PC-3 (cell line): Measurements from ENCODE around the gene CDH4. TPM values are rescaled to one million over a fixed set of nuclear protein-coding genes. Genes with fewer than 3 reads are reported as not detected.
"Not testable (repeated sequence)": the region's sequence is repeated elsewhere in the genome, so short reads cannot be mapped to it uniquely, and the experiment has no call there.

ENCODE experiments used
- ATAC-seq: fragments of 200-7000 bp; cut with Tn5 transposase; 2 replicates; pipeline ENCODE4 v1.9.1; 2020; ENCODE audit warnings: mild to moderate bottlenecking, moderate library complexity
- BruUV-seq: library from RNA; stranded (reverse); fragments of 400-500 nt; replicated peaks from 2 replicates; lab custom pipeline; 2021; lab: Mats Ljungman, UMichigan
- CTCF ChIA-PET: fragments of 300-600 bp; sonication (Branson Sonifier 250); formaldehyde crosslinking; loops from one replicate; lab custom pipeline; 2022; ENCODE audit warnings: antibody characterized with exemption; lab: Charles Lee
- POLR2A ChIA-PET: fragments of 300-600 bp; sonication (Branson Sonifier 250); formaldehyde crosslinking; loops from one replicate; lab custom pipeline; 2022; ENCODE audit warnings: antibody characterized with exemption; ENCODE audit not compliant: unreplicated experiment; lab: Charles Lee
- DNase-seq: peaks from one replicate; pipeline ENCODE4 v3.0.0-alpha.2; 2015
- H2AFZ ChIP-seq: fragments of 300-600 bp; sonication (generic); 2 replicates; pipeline ENCODE4 v1.6.0; 2016; ENCODE audit warnings: antibody characterized with exemption, low read length
- H3F3A ChIP-seq: fragments of 300-600 bp; sonication (generic); one replicate; pipeline ENCODE4 v1.6.0; 2017; ENCODE audit warnings: antibody characterized with exemption, low read length, control low read depth, mild to moderate bottlenecking; ENCODE audit not compliant: unreplicated experiment
- H3K27ac ChIP-seq: fragments of 300-600 bp; sonication (generic); 2 replicates; pipeline ENCODE4 v1.5.1; 2016; ENCODE audit warnings: mild to moderate bottlenecking, low read length
- H3K27me3 ChIP-seq: fragments of 300-600 bp; sonication (generic); 2 replicates; pipeline ENCODE4 v1.6.1; 2016; ENCODE audit warnings: low read length, mixed read lengths
- H3K36me3 ChIP-seq: fragments of 300-600 bp; sonication (generic); 2 replicates; pipeline ENCODE4 v1.6.1; 2016; ENCODE audit warnings: low read depth, mixed run types, low read length, mixed read lengths
- H3K4me1 ChIP-seq: fragments of 300-600 bp; sonication (generic); 2 replicates; pipeline ENCODE4 v1.5.1; 2016; ENCODE audit warnings: low read length; ENCODE audit not compliant: insufficient read depth
- H3K4me2 ChIP-seq: fragments of 300-600 bp; sonication (generic); 2 replicates; pipeline ENCODE4 v1.6.0; 2016; ENCODE audit warnings: low read length
- H3K4me3 ChIP-seq: fragments of 300-600 bp; sonication (generic); 2 replicates; pipeline ENCODE4 v1.5.1; 2016; ENCODE audit warnings: mild to moderate bottlenecking, low read length, mixed read lengths
- H3K79me2 ChIP-seq: fragments of 300-600 bp; sonication (generic); 2 replicates; pipeline ENCODE4 v1.6.1; 2017; ENCODE audit warnings: low read length, mixed read lengths
- H3K9ac ChIP-seq: fragments of 300-600 bp; sonication (generic); 2 replicates; pipeline ENCODE4 v1.6.0; 2016; ENCODE audit warnings: mild to moderate bottlenecking, low read length
- H3K9me2 ChIP-seq: fragments of 300-600 bp; sonication (generic); replicated peaks from 2 replicates; pipeline ENCODE4 v1.6.1; 2016; ENCODE audit warnings: mixed run types, low read length, mixed read lengths
- H3K9me3 ChIP-seq: fragments of 300-600 bp; sonication (generic); 2 replicates; pipeline ENCODE4 v1.6.1; 2016; ENCODE audit warnings: low read length, mixed read lengths
- H4K20me1 ChIP-seq: fragments of 300-600 bp; sonication (generic); 2 replicates; pipeline ENCODE4 v1.6.1; 2016; ENCODE audit warnings: low read length, mixed read lengths
- EZH2 ChIP-seq: fragments of 300-600 bp; sonication (generic); IDR thresholded peaks from one replicate; pipeline ENCODE4 v1.6.1; 2017; ENCODE audit warnings: antibody characterized with exemption, mild to moderate bottlenecking, low read length; ENCODE audit not compliant: unreplicated experiment
- EZH2phosphoT487 ChIP-seq: fragments of 300-600 bp; sonication (generic); IDR thresholded peaks from 2 replicates; pipeline ENCODE4 v1.6.1; 2018; ENCODE audit warnings: mild to moderate bottlenecking, antibody characterized with exemption, low read length, borderline replicate concordance
- intact Hi-C: fragments of 100-400 bp; cut with micrococcal nuclease; formaldehyde crosslinking; loops from 2 replicates; pipeline ENCODE4 v1.9.0; 2023
- total RNA-seq: library from RNA; depleted of rRNA; stranded (reverse); fragments of >200 nt; gene quantifications from 2 replicates; pipeline ENCODE4 v1.2.3, GENCODE V29; 2014
- TF ChIP-seq, protein P1 (sequence below): fragments of 300-600 bp; sonication (generic); conservative IDR thresholded peaks from 2 replicates; pipeline ENCODE4 v1.5.1; 2017; ENCODE audit warnings: antibody characterized with exemption, low read depth, mild to moderate bottlenecking, low read length

The CDH4 gene
- total RNA-seq, 1 experiment from 2014 or later, result not detected

- Histone ChIP-seq H4K20me1 (no peaks in the 10 kb centered on the region), H3K4me2 (no peak overlapping the region), H3K9ac (no peak overlapping the region), H3K79me2 (no peaks in the 10 kb centered on the region), H3K27ac (no peak overlapping the region), H3K27me3 (peaks cover 11% of the 10 kb centered on the region), H3K9me2 (no peaks in the 10 kb centered on the region), H2AFZ (no peak overlapping the region), H3K4me3 (no peak overlapping the region), H3K4me1 (no peaks in the 10 kb centered on the region), H3K9me3 (no peaks in the 10 kb centered on the region; the same call in 1 of the 2 replicates), H3K36me3 (no peaks in the 10 kb centered on the region), H3F3A (no peaks in the 10 kb centered on the region)
- intact Hi-C loops, result no loop called here
- ChIA-PET POLR2A (no interaction called here), CTCF (no interaction called here)
- ATAC-seq, result no peak
- TF ChIP-seq EZH2phosphoT487 (no peak), EZH2 (no peak)
- TF ChIP-seq, protein P1, sequence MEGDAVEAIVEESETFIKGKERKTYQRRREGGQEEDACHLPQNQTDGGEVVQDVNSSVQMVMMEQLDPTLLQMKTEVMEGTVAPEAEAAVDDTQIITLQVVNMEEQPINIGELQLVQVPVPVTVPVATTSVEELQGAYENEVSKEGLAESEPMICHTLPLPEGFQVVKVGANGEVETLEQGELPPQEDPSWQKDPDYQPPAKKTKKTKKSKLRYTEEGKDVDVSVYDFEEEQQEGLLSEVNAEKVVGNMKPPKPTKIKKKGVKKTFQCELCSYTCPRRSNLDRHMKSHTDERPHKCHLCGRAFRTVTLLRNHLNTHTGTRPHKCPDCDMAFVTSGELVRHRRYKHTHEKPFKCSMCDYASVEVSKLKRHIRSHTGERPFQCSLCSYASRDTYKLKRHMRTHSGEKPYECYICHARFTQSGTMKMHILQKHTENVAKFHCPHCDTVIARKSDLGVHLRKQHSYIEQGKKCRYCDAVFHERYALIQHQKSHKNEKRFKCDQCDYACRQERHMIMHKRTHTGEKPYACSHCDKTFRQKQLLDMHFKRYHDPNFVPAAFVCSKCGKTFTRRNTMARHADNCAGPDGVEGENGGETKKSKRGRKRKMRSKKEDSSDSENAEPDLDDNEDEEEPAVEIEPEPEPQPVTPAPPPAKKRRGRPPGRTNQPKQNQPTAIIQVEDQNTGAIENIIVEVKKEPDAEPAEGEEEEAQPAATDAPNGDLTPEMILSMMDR, result no peak
- DNase-seq, result no peak
- no TSS peak for BruUV-seq
Observed at GRCh38 chr20:61451009-61451408, 198.9 kb downstream of the CDH4 start.

DNA sequence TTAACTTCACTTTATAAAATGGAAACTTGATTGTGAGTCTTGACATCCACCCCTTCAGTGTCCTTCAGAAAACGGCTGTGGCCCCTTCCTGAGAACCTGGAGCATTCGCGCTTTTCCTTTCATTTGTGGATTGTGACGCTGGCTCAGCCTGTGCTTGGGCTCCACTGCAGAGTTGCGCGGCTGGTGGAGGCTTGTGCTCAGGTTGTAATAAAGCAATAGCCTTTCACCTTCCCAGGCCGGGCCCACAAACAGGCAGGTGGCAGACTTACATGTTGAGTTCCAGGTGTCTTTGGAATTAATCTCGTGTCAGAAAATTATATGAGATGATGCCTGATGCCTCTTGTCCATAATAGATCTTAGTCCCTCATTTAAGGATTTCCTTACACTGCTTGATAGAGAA, 199.9 kb downstream of the CDH4 start:
- BruUV-seq, result no TSS peak
- CTCF ChIA-PET, result no interaction called here

DNA sequence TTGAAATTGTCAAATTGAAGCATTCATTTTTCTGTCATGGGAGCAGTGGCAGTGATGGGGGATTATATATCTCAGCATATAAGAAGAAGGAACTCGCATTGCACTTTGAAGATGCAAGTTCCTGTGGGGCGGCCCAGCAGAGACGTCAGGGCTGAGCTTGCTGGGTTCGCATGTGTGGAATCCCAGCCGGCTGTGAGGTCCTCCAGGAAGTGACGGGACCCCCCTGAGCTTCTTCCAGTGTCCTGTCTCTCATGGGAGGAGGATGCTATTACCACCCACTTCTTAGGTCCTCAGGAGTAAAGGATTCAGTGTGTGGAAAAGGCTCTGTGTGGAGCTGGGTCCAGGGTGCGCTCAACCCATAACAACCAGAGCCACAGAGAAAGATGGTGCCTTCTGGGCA, 201.2 kb downstream of the CDH4 start:
- ChIA-PET CTCF (no interaction called here), POLR2A (no interaction called here)
- H3F3A ChIP-seq, result no peaks in the 10 kb centered on the region
- H3K27ac ChIP-seq, result no peak overlapping the region
- H3K9me3 ChIP-seq, result no peaks in the 10 kb centered on the region; the same call in 1 of the 2 replicates
- TF ChIP-seq, protein P1, result no peak
- no peak for TF ChIP-seq EZH2
- TF ChIP-seq EZH2phosphoT487, result no peak
- no peak overlapping the region for H3K4me3 ChIP-seq
- no peaks in the 10 kb centered on the region for H3K79me2 ChIP-seq
- H3K9ac ChIP-seq, result no peak overlapping the region
- no peaks in the 10 kb centered on the region for H3K4me1 ChIP-seq
- no peaks in the 10 kb centered on the region for H3K9me2 ChIP-seq
- ATAC-seq, result no peak
- DNase-seq, result no peak
- intact Hi-C loops, result no loop called here
- BruUV-seq, result no TSS peak
- H3K36me3 ChIP-seq, result no peaks in the 10 kb centered on the region
- H2AFZ ChIP-seq, result no peak overlapping the region
- peaks cover 11% of the 10 kb centered on the region for H3K27me3 ChIP-seq
- no peak overlapping the region for H3K4me2 ChIP-seq
- H4K20me1 ChIP-seq, result no peaks in the 10 kb centered on the region

More for the DNA sequence above, 199.9 kb downstream of the CDH4 start:
- H3K27ac ChIP-seq, result no peak overlapping the region
- peaks cover 11% of the 10 kb centered on the region for H3K27me3 ChIP-seq
- no peak for TF ChIP-seq EZH2
- TF ChIP-seq, protein P1, result no peak
- no peak for TF ChIP-seq EZH2phosphoT487
- no peaks in the 10 kb centered on the region for H3K9me2 ChIP-seq
- no peaks in the 10 kb centered on the region for H3F3A ChIP-seq
- no peak overlapping the region for H2AFZ ChIP-seq
- ATAC-seq (no peak), DNase-seq (no peak)
- no peaks in the 10 kb centered on the region; the same call in 1 of the 2 replicates for H3K9me3 ChIP-seq
- H4K20me1 ChIP-seq, result no peaks in the 10 kb centered on the region
- intact Hi-C loops, result no loop called here
- H3K4me1 ChIP-seq, result no peaks in the 10 kb centered on the region
- H3K36me3 ChIP-seq, result no peaks in the 10 kb centered on the region
- H3K4me3 ChIP-seq, result no peak overlapping the region
- H3K79me2 ChIP-seq, result no peaks in the 10 kb centered on the region
- H3K4me2 ChIP-seq, result no peak overlapping the region
- H3K9ac ChIP-seq, result no peak overlapping the region
- POLR2A ChIA-PET, result no interaction called here

GRCh38 chr20:61453623-61454022, 201.6 kb downstream of the CDH4 start:
- H3F3A ChIP-seq, H4K20me1 ChIP-seq, H3K4me1 ChIP-seq, DNase-seq, POLR2A ChIA-PET, H3K27ac ChIP-seq, BruUV-seq, H3K36me3 ChIP-seq, H3K9ac ChIP-seq, ATAC-seq, H3K9me2 ChIP-seq, H2AFZ ChIP-seq, H3K4me2 ChIP-seq, H3K79me2 ChIP-seq, intact Hi-C loops, H3K4me3 ChIP-seq, H3K9me3 ChIP-seq, CTCF ChIA-PET: not testable (repeated sequence)
- peaks cover 11% of the 10 kb centered on the region for H3K27me3 ChIP-seq
